HG03159 (cell line): ENCODE data around the gene LILRB1.
"Not testable (repeated sequence)": the region's sequence is repeated elsewhere in the genome, so short reads cannot be mapped to it uniquely, and the experiment has no call there.

Source experiments
- ATAC-seq: cut with Tn5 transposase; IDR thresholded peaks from one replicate; pipeline ENCODE4 v1.9.1; 2021; ENCODE audit warnings: mild to moderate bottlenecking, moderate library complexity; ENCODE audit not compliant: unreplicated experiment

The LILRB1 gene

GRCh38 chr19:54624934-54625730, 5.2 kb upstream of the LILRB1 start:
- ATAC-seq, result not testable (repeated sequence)

GRCh38 chr19:54626757-54627156, 3.5 kb upstream of the LILRB1 start:
- ATAC-seq, result no peak

- not testable (repeated sequence) for ATAC-seq
Measured at GRCh38 chr19:54627912-54628311, 2.4 kb upstream of the LILRB1 start.

GRCh38 chr19:54630782-54631181, 498 bp downstream of the LILRB1 start:
- no peak for ATAC-seq

- ATAC-seq, result not testable (repeated sequence)
Measured at GRCh38 chr19:54631489-54632337, 1.4 kb downstream of the LILRB1 start.

GRCh38 chr19:54632517-54632916, 2.2 kb downstream of the LILRB1 start:
- ATAC-seq, result not testable (repeated sequence)

- no peak for ATAC-seq
Measured at GRCh38 chr19:54633401-54633800, 3.1 kb downstream of the LILRB1 start.

GRCh38 chr19:54636081-54636480, 5.8 kb downstream of the LILRB1 start:
- not testable (repeated sequence) for ATAC-seq

- no peak for ATAC-seq
Measured at GRCh38 chr19:54638683-54639082, 8.4 kb downstream of the LILRB1 start.

GRCh38 chr19:54642953-54643352, 12.7 kb downstream of the LILRB1 start:
- ATAC-seq, result not testable (repeated sequence)

- ATAC-seq, result not testable (repeated sequence)
Measured at GRCh38 chr19:54643583-54643982, 13.3 kb downstream of the LILRB1 start.

GRCh38 chr19:54644056-54644455, 13.8 kb downstream of the LILRB1 start:
- ATAC-seq, result no peak

GRCh38 chr19:54646331-54646841, 16.1 kb downstream of the LILRB1 start:
- no peak for ATAC-seq

- no peak for ATAC-seq
Measured at GRCh38 chr19:54648129-54648528, 17.8 kb downstream of the LILRB1 start.

- ATAC-seq, result no peak
Measured at GRCh38 chr19:54650108-54650655, 19.9 kb downstream of the LILRB1 start.

- ATAC-seq, result no peak
Measured at GRCh38 chr19:54653181-54653809, 23.0 kb downstream of the LILRB1 start.

GRCh38 chr19:54654447-54655321, 24.4 kb downstream of the LILRB1 start:
- ATAC-seq, result no peak

GRCh38 chr19:54659300-54659699, 29.0 kb downstream of the LILRB1 start:
- ATAC-seq, result no peak

- ATAC-seq, result no peak
Measured at GRCh38 chr19:54660306-54660705, 30.0 kb downstream of the LILRB1 start.

GRCh38 chr19:54660964-54661363, 30.7 kb downstream of the LILRB1 start:
- ATAC-seq, result no peak
